H1 (cell line): ENCODE results near the gene GCM1. TPM values are rescaled to one million over a fixed set of nuclear protein-coding genes. Genes with fewer than 3 reads are reported as not detected.

Experiments
- CTCF ChIA-PET: fragments of 300-600 bp; sonication (Branson Sonifier 250); formaldehyde crosslinking; loops from one replicate; lab custom pipeline; 2021; ENCODE audit not compliant: partially characterized antibody; lab: Charles Lee
- POLR2A ChIA-PET: fragments of 300-600 bp; sonication (Branson Sonifier 250); formaldehyde crosslinking; loops from one replicate; lab custom pipeline; 2021; ENCODE audit warnings: inconsistent platforms; ENCODE audit not compliant: partially characterized antibody; lab: Charles Lee
- DNase-seq, 2 experiments: peaks; one replicate each; pipeline versions ENCODE4 v3.0.0 to v3.0.0-alpha.2; 2010 to 2022; ENCODE audit warnings: low spot score in 2 of 2, low read depth in 1 of 2, mixed read lengths in 1 of 2
- FAIRE-seq: peaks from 2 replicates; lab custom pipeline; 2011; peaks lifted over from hg19 to GRCh38; lab: Jason Lieb, UNC
- H2AFZ ChIP-seq: 2 replicates; pipeline ENCODE4 v1.8.1; 2012; ENCODE audit warnings: low read length, inconsistent platforms
- H2AK5ac ChIP-seq: 2 replicates; pipeline ENCODE4 v1.6.1; 2013; ENCODE audit warnings: low read depth, low read length
- H2BK120ac ChIP-seq: replicated peaks from 2 replicates; pipeline ENCODE3; 2013; ENCODE audit warnings: low read depth, low read length, inconsistent platforms
- H2BK12ac ChIP-seq: 2 replicates; pipeline ENCODE4 v1.6.1; 2013; ENCODE audit warnings: low read depth, low read length
- H2BK15ac ChIP-seq: 2 replicates; pipeline ENCODE4 v1.6.1; 2013; ENCODE audit warnings: low read length
- H2BK20ac ChIP-seq: 2 replicates; pipeline ENCODE4 v1.6.1; 2013; ENCODE audit warnings: low read length
- H2BK5ac ChIP-seq: 2 replicates; pipeline ENCODE4 v1.6.1; 2013; ENCODE audit warnings: low read depth, low read length
- H3K14ac ChIP-seq: 2 replicates; pipeline ENCODE4 v1.6.1; 2013; ENCODE audit warnings: inconsistent platforms; ENCODE audit not compliant: insufficient read length
- H3K18ac ChIP-seq: 2 replicates; pipeline ENCODE4 v1.6.1; 2013; ENCODE audit warnings: low read length; ENCODE audit errors: extremely low read depth
- H3K23ac ChIP-seq: 2 replicates; pipeline ENCODE4 v1.6.1; 2013; ENCODE audit warnings: inconsistent platforms; ENCODE audit not compliant: insufficient read length
- H3K23me2 ChIP-seq: 2 replicates; pipeline ENCODE4 v1.6.1; 2013; ENCODE audit warnings: low read depth, low read length
- H3K27ac ChIP-seq: 2 replicates; pipeline ENCODE4 v1.6.1; 2011; ENCODE audit warnings: low read depth, low read length, inconsistent platforms
- H3K27me3 ChIP-seq, 4 experiments: replicated peaks in 1 of 4; 1 replicate in 1 of 4; 2 replicates in 3 of 4; pipeline versions ENCODE4 v1.6.1 to v1.8.1; 2011 to 2013; ENCODE audit warnings: low read length in 3 of 4, mild to moderate bottlenecking in 3 of 4, inconsistent platforms in 2 of 4, mixed read lengths in 2 of 4, moderate library complexity in 1 of 4; ENCODE audit not compliant: control insufficient read depth in 3 of 4, insufficient read depth in 3 of 4; ENCODE audit errors: extremely low read depth in 1 of 4
- H3K36me3 ChIP-seq, 4 experiments: 2 replicates each; pipeline versions ENCODE4 v1.6.1 to v1.8.1; 2011 to 2013; ENCODE audit warnings: mild to moderate bottlenecking in 4 of 4, low read length in 3 of 4, moderate library complexity in 2 of 4, control low read depth in 1 of 4, inconsistent platforms in 1 of 4; ENCODE audit not compliant: insufficient read depth in 4 of 4, control insufficient read depth in 2 of 4
- H3K4ac ChIP-seq: replicated peaks from 2 replicates; pipeline ENCODE3; 2013; ENCODE audit warnings: low read length, low read depth, mixed read lengths, inconsistent platforms; ENCODE audit not compliant: insufficient read length
- H3K4me1 ChIP-seq, 4 experiments: replicated peaks in 1 of 4; 1 replicate in 1 of 4; 2 replicates in 3 of 4; pipeline versions ENCODE4 v1.6.1 to v1.8.1; 2011 to 2013; ENCODE audit warnings: low read length in 3 of 4, inconsistent platforms in 2 of 4, mixed read lengths in 1 of 4; ENCODE audit not compliant: insufficient read depth in 4 of 4, control insufficient read depth in 3 of 4
- H3K4me2 ChIP-seq, 2 experiments: 2 replicates each; pipeline versions ENCODE4 v1.6.1 to v1.8.1; 2011 to 2013; ENCODE audit warnings: low read depth in 2 of 2, low read length in 2 of 2, control low read depth in 1 of 2, inconsistent platforms in 1 of 2, mild to moderate bottlenecking in 1 of 2; ENCODE audit not compliant: insufficient read depth in 1 of 2
- H3K4me3 ChIP-seq, 4 experiments: fragments of 200-600, 300-600 bp in 1 of 4; sonication (generic), shearing (Covaris generic), sonication (Bioruptor Twin) in 1 of 4; 2 replicates each; pipeline versions ENCODE4 v1.5.1 to v1.8.1; 2011 to 2016; ENCODE audit warnings: low read length in 4 of 4, low read depth in 3 of 4, control low read depth in 2 of 4, inconsistent platforms in 2 of 4, mild to moderate bottlenecking in 2 of 4, mixed read lengths in 1 of 4, moderate library complexity in 1 of 4; ENCODE audit not compliant: insufficient read depth in 2 of 4; ENCODE audit errors: extremely low read depth in 1 of 4
- H3K56ac ChIP-seq: replicated peaks from 2 replicates; pipeline ENCODE3; 2013; ENCODE audit warnings: low read depth, mild to moderate bottlenecking, mixed read lengths, low read length, inconsistent platforms; ENCODE audit not compliant: insufficient read length
- H3K79me1 ChIP-seq: 2 replicates; pipeline ENCODE4 v1.6.1; 2013; ENCODE audit warnings: low read depth, low read length, control low read depth
- H3K79me2 ChIP-seq, 2 experiments: 2 replicates each; pipeline versions ENCODE4 v1.6.1 to v1.8.1; 2012 to 2013; ENCODE audit warnings: low read length in 2 of 2, mild to moderate bottlenecking in 2 of 2, inconsistent platforms in 1 of 2; ENCODE audit not compliant: insufficient read depth in 2 of 2, control insufficient read depth in 1 of 2
- H3K9ac ChIP-seq, 4 experiments: replicated peaks in 1 of 4; 1 replicate in 1 of 4; 2 replicates in 3 of 4; pipeline versions ENCODE4 v1.6.1 to v1.8.1; 2011 to 2013; ENCODE audit warnings: low read depth in 3 of 4, low read length in 3 of 4, control low read depth in 2 of 4, mild to moderate bottlenecking in 2 of 4, moderate library complexity in 2 of 4, inconsistent platforms in 1 of 4; ENCODE audit errors: extremely low read depth in 1 of 4
- H3K9me3 ChIP-seq, 2 experiments: 2 replicates each; pipeline versions ENCODE4 v1.6.1 to v1.8.1; 2012 to 2013; ENCODE audit warnings: mild to moderate bottlenecking in 2 of 2, moderate library complexity in 2 of 2, control low read depth in 1 of 2, inconsistent platforms in 1 of 2, low read depth in 1 of 2, low read length in 1 of 2, mixed read lengths in 1 of 2; ENCODE audit not compliant: insufficient read depth in 2 of 2
- H4K20me1 ChIP-seq, 2 experiments: replicated peaks in 1 of 2; 2 replicates each; pipeline versions ENCODE3 to v1.8.1; 2011 to 2013; ENCODE audit warnings: inconsistent platforms in 2 of 2, low read length in 2 of 2, mild to moderate bottlenecking in 1 of 2; ENCODE audit not compliant: insufficient read depth in 2 of 2, control insufficient read depth in 1 of 2
- H4K5ac ChIP-seq: 2 replicates; pipeline ENCODE4 v1.6.1; 2013; ENCODE audit warnings: low read length, low read depth, mixed read lengths, inconsistent platforms; ENCODE audit not compliant: insufficient read length
- H4K8ac ChIP-seq: 2 replicates; pipeline ENCODE4 v1.8.0; 2013; ENCODE audit warnings: mild to moderate bottlenecking, moderate library complexity, low read length, inconsistent platforms; ENCODE audit not compliant: insufficient read depth; ENCODE audit errors: extremely low read depth
- H4K91ac ChIP-seq: replicated peaks from 2 replicates; pipeline ENCODE3; 2013; ENCODE audit warnings: low read length, mixed read lengths, inconsistent platforms; ENCODE audit not compliant: insufficient read length
- CHD1 ChIP-seq: IDR thresholded peaks from 2 replicates; pipeline ENCODE4 v1.6.1; 2012; ENCODE audit warnings: low read depth, low read length, improper control_type of control experiment
- TEAD4 ChIP-seq: IDR thresholded peaks from 2 replicates; pipeline ENCODE4 v1.6.1; 2012; ENCODE audit warnings: low read depth, low read length, inconsistent platforms, mixed read lengths
- WGBS, 2 experiments: shearing (Covaris generic) in 1 of 2; methylation state at CpG; one replicate each; pipeline versions ENCODE4 v1.1.6 to v1.1.7; 2013 to 2015; ENCODE audit warnings: low lambda C conversion rate in 2 of 2, mixed read lengths in 2 of 2, inconsistent platforms in 1 of 2, low coverage in 1 of 2, missing lambda C conversion rate in 1 of 2; ENCODE audit not compliant: insufficient replicate concordance in 2 of 2, insufficient coverage in 1 of 2, insufficient read length in 1 of 2; ENCODE audit errors: extremely low coverage in 1 of 2, missing lambda C conversion rate in 1 of 2; 5-methylcytosine and 5-hydroxymethylcytosine counted together
- polyA plus RNA-seq, 7 experiments: library from polyadenylated mRNA; depleted of rRNA in 3 of 7; stranded (reverse) in 5 of 7; unstranded in 2 of 7; fragments of >200 nt in 5 of 7; fragments of 200-250 nt in 2 of 7; gene quantifications; 1 replicate in 5 of 7; 2 replicates in 1 of 7; 4 replicates in 1 of 7; pipeline versions ENCODE4 v1.2.1 to v1.2.3, GENCODE V29; 2011 to 2013; ENCODE audit warnings: missing spikeins in 2 of 7, mixed read lengths in 2 of 7
- total RNA-seq: library from RNA; stranded (reverse); fragmentation: NEBNext Ultra II Directional; extraction: Animal tissue kit (Norgen Biotek cat#: 25700); gene quantifications from 2 replicates; pipeline ENCODE4 v1.2.1, GENCODE V29; 2021

The GCM1 gene
- total and polyA plus RNA-seq, 2 of the 8 experiments (the other 6 are each of a cell fraction or from before 2014, with no cell fraction given), result not detected

DNA sequence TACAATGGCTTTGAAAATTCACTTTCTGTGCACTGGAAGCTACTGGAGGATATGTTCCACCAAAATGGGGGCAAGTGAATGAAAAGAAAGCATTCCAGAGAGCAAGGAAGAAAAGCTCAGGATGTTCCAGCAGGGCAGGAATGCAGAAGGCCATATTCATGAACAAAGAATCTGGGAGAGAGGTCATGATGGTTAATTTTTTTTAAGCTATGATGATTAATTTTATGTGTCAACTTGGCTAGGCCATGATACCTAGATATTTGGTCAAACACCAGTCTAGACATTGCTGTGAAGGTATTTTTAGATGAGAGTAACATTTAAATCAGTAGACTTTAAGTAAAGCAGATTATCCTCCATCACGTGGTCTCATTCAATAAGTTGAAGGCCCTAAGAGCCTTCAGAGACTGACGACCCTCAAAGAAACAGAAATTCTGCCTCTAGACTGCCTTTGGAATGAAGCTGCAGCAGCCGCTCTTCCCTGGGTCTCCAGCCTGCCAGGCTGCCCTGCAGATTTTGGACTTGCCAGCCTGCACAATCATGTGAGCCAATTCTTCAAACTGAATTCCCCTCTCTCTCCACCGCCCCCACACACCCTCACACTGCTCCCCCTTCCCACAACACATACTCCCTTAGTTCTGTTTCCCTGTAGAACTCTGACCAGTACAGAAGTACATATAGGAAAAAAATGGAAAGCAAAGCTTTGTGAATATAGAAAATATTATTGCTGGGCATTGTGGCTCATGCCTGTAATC is 20.1 kb upstream of the GCM1 start:
- POLR2A ChIA-PET, result no interaction called here
- Histone ChIP-seq H2BK20ac (no peak overlapping the region), H4K91ac (no peak overlapping the region), H3K9ac (no peak overlapping the region), H3K4me3 (no peak overlapping the region), H2BK5ac (no peak overlapping the region), H3K23ac (no peak overlapping the region), H4K5ac (no peak overlapping the region), H3K18ac (no peak overlapping the region), H3K56ac (no peak overlapping the region), H3K27ac (no peak overlapping the region), H2BK15ac (no peak overlapping the region), H3K4me2 (no peak overlapping the region), H3K4me1 (no peaks in the 10 kb centered on the region), H4K20me1 (no peaks in the 10 kb centered on the region), H3K23me2 (no peaks in the 10 kb centered on the region), H3K9me3 (no peaks in the 10 kb centered on the region), H2BK120ac (no peak overlapping the region), H2BK12ac (no peak overlapping the region), H3K36me3 (no peaks in the 10 kb centered on the region), H4K8ac (no peak overlapping the region), H3K27me3 (no peaks in the 10 kb centered on the region), H3K14ac (no peak overlapping the region), H2AK5ac (no peak overlapping the region), H3K79me1 (no peaks in the 10 kb centered on the region), H3K79me2 (no peaks in the 10 kb centered on the region), H2AFZ (peak overlapping the region; percentile 73; the same call in 1 of the 2 replicates), H3K4ac (no peak overlapping the region)
- FAIRE-seq (no peak), DNase-seq (no peak)
- 81% methylated on average over 4 of the region's 4 CpGs; no CpG with 5 or more reads in 1 of the 2 experiments for WGBS, 2 experiments
- CTCF ChIA-PET, result interaction anchor here (0.6 to 3.1 kb wide), 16 partner anchors 8 to 1724 kb away, joined by 3 to 26 read pairs (median 3); no protein-coding TSS in a partner anchor
- TF ChIP-seq CHD1, result no peak
- TF ChIP-seq TEAD4, result peak; percentile 42; the same call in 1 of the 2 replicates
